Measurements from ENCODE around the gene CCDC192. TPM values are rescaled to one million over a fixed set of nuclear protein-coding genes. Genes with fewer than 3 reads are reported as not detected.
"Not testable (repeated sequence)": the region's sequence is repeated elsewhere in the genome, so short reads cannot be mapped to it uniquely, and the experiment has no call there.

Gene CCDC192
- total and polyA plus RNA-seq, 2 experiments from 2014 or later = 0.40 TPM; not detected in 1

DNA sequence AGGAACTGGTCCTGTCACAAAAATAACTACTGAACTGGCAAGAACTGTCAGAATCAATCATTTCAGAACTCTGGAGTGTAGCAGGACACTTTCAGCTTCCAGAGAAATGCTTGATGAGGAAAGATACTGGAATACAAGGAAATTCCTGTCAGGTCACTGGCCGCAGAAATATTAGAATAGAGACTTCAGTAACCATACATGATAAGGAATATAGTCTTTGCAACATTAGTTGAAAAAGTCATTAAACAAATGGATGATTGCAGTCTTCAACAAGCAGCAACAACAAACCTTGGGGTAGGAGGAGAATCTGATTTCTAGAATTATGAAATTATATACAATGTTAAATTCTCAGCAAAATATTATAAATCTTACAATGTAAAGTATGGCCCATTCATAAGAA is 88.2 kb downstream of the CCDC192 start (continued):
- TF ChIP-seq, protein P1, sequence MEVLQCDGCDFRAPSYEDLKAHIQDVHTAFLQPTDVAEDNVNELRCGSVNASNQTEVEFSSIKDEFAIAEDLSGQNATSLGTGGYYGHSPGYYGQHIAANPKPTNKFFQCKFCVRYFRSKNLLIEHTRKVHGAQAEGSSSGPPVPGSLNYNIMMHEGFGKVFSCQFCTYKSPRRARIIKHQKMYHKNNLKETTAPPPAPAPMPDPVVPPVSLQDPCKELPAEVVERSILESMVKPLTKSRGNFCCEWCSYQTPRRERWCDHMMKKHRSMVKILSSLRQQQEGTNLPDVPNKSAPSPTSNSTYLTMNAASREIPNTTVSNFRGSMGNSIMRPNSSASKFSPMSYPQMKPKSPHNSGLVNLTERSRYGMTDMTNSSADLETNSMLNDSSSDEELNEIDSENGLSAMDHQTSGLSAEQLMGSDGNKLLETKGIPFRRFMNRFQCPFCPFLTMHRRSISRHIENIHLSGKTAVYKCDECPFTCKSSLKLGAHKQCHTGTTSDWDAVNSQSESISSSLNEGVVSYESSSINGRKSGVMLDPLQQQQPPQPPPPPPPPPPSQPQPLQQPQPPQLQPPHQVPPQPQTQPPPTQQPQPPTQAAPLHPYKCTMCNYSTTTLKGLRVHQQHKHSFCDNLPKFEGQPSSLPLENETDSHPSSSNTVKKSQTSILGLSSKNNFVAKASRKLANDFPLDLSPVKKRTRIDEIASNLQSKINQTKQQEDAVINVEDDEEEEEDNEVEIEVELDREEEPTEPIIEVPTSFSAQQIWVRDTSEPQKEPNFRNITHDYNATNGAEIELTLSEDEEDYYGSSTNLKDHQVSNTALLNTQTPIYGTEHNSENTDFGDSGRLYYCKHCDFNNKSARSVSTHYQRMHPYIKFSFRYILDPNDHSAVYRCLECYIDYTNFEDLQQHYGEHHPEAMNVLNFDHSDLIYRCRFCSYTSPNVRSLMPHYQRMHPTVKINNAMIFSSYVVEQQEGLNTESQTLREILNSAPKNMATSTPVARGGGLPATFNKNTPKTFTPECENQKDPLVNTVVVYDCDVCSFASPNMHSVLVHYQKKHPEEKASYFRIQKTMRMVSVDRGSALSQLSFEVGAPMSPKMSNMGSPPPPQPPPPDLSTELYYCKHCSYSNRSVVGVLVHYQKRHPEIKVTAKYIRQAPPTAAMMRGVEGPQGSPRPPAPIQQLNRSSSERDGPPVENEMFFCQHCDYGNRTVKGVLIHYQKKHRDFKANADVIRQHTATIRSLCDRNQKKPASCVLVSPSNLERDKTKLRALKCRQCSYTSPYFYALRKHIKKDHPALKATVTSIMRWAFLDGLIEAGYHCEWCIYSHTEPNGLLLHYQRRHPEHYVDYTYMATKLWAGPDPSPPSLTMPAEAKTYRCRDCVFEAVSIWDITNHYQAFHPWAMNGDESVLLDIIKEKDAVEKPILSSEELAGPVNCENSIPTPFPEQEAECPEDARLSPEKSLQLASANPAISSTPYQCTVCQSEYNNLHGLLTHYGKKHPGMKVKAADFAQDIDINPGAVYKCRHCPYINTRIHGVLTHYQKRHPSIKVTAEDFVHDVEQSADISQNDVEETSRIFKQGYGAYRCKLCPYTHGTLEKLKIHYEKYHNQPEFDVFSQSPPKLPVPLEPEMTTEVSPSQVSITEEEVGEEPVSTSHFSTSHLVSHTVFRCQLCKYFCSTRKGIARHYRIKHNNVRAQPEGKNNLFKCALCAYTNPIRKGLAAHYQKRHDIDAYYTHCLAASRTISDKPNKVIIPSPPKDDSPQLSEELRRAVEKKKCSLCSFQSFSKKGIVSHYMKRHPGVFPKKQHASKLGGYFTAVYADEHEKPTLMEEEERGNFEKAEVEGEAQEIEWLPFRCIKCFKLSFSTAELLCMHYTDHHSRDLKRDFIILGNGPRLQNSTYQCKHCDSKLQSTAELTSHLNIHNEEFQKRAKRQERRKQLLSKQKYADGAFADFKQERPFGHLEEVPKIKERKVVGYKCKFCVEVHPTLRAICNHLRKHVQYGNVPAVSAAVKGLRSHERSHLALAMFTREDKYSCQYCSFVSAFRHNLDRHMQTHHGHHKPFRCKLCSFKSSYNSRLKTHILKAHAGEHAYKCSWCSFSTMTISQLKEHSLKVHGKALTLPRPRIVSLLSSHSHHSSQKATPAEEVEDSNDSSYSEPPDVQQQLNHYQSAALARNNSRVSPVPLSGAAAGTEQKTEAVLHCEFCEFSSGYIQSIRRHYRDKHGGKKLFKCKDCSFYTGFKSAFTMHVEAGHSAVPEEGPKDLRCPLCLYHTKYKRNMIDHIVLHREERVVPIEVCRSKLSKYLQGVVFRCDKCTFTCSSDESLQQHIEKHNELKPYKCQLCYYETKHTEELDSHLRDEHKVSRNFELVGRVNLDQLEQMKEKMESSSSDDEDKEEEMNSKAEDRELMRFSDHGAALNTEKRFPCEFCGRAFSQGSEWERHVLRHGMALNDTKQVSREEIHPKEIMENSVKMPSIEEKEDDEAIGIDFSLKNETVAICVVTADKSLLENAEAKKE (CRISPR knock-in tag; IDR thresholded peaks at IDR 0.05) = no peak
- TF ChIP-seq, protein P2, sequence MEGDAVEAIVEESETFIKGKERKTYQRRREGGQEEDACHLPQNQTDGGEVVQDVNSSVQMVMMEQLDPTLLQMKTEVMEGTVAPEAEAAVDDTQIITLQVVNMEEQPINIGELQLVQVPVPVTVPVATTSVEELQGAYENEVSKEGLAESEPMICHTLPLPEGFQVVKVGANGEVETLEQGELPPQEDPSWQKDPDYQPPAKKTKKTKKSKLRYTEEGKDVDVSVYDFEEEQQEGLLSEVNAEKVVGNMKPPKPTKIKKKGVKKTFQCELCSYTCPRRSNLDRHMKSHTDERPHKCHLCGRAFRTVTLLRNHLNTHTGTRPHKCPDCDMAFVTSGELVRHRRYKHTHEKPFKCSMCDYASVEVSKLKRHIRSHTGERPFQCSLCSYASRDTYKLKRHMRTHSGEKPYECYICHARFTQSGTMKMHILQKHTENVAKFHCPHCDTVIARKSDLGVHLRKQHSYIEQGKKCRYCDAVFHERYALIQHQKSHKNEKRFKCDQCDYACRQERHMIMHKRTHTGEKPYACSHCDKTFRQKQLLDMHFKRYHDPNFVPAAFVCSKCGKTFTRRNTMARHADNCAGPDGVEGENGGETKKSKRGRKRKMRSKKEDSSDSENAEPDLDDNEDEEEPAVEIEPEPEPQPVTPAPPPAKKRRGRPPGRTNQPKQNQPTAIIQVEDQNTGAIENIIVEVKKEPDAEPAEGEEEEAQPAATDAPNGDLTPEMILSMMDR (conservative IDR thresholded peaks at IDR 0.05; ENCODE audit: low read depth in 2 of 2) = no peak
- TF ChIP-seq STAT1 (IDR thresholded peaks at IDR 0.05; ENCODE audit: unreplicated experiment) (no peak), POLR2AphosphoS5 (IDR thresholded peaks at IDR 0.05; ENCODE audit: low read depth) (no peak), EZH2 (IDR thresholded peaks at IDR 0.05; ENCODE audit: low read depth, unreplicated experiment) (no peak), JUNB (IDR thresholded peaks at IDR 0.05; ENCODE audit: unreplicated experiment) (no peak), ZNF114 (CRISPR knock-in tag; IDR thresholded peaks at IDR 0.05) (no peak), CREB1 (CRISPR knock-in tag; IDR thresholded peaks at IDR 0.05; ENCODE audit: low read depth) (no peak)
- TF ChIP-seq, protein P3, sequence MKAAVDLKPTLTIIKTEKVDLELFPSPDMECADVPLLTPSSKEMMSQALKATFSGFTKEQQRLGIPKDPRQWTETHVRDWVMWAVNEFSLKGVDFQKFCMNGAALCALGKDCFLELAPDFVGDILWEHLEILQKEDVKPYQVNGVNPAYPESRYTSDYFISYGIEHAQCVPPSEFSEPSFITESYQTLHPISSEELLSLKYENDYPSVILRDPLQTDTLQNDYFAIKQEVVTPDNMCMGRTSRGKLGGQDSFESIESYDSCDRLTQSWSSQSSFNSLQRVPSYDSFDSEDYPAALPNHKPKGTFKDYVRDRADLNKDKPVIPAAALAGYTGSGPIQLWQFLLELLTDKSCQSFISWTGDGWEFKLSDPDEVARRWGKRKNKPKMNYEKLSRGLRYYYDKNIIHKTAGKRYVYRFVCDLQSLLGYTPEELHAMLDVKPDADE (IDR thresholded peaks at IDR 0.05) = no peak
- TF ChIP-seq, protein P4, sequence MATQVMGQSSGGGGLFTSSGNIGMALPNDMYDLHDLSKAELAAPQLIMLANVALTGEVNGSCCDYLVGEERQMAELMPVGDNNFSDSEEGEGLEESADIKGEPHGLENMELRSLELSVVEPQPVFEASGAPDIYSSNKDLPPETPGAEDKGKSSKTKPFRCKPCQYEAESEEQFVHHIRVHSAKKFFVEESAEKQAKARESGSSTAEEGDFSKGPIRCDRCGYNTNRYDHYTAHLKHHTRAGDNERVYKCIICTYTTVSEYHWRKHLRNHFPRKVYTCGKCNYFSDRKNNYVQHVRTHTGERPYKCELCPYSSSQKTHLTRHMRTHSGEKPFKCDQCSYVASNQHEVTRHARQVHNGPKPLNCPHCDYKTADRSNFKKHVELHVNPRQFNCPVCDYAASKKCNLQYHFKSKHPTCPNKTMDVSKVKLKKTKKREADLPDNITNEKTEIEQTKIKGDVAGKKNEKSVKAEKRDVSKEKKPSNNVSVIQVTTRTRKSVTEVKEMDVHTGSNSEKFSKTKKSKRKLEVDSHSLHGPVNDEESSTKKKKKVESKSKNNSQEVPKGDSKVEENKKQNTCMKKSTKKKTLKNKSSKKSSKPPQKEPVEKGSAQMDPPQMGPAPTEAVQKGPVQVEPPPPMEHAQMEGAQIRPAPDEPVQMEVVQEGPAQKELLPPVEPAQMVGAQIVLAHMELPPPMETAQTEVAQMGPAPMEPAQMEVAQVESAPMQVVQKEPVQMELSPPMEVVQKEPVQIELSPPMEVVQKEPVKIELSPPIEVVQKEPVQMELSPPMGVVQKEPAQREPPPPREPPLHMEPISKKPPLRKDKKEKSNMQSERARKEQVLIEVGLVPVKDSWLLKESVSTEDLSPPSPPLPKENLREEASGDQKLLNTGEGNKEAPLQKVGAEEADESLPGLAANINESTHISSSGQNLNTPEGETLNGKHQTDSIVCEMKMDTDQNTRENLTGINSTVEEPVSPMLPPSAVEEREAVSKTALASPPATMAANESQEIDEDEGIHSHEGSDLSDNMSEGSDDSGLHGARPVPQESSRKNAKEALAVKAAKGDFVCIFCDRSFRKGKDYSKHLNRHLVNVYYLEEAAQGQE (IDR thresholded peaks at IDR 0.05; ENCODE audit: unreplicated experiment) = no peak

DNA sequence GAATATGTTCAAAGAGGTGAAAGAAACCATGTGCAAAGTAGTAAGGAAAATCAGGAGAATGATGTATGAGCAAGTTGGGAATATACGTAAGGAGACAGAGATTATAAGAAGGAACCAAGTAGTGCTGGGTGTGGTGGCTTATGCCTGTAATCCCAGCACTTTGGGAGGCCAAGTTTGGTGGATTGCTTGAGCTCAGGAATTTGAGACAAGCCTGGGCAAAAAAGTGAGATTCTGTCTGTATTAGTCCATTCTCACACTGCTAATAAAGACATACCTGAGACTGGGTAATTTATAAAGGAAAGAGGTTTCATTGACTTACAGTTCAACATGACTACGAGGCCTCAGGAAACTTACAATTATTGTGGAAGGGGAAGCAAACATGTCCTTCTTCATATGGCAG is 88.7 kb downstream of the CCDC192 start:
- H3K9me3 Mint-ChIP-seq; DNase-seq (ENCODE audit: low spot score); H3K79me2 ChIP-seq (replicated peaks; ENCODE audit: insufficient read depth); H2AFZ ChIP-seq; H3K4me2 ChIP-seq; H3K4me3 Mint-ChIP-seq; H3K9me2 ChIP-seq (ENCODE audit: insufficient read depth); H3K27ac ChIP-seq (ENCODE audit: low read depth); ATAC-seq; H3K4me1 ChIP-seq (ENCODE audit: insufficient read depth); H3K36me3 ChIP-seq (ENCODE audit: insufficient read depth); H3K4me3 ChIP-seq; H3K36me3 Mint-ChIP-seq (ENCODE audit: low read depth); H3K4me1 Mint-ChIP-seq; H4K20me1 ChIP-seq (replicated peaks; ENCODE audit: insufficient read depth); H3K27ac Mint-ChIP-seq; H3K27me3 ChIP-seq (ENCODE audit: insufficient read depth); H3F3A ChIP-seq (replicated peaks; ENCODE audit: low read depth); H3K27me3 Mint-ChIP-seq (ENCODE audit: insufficient read depth, low read depth, poor library complexity): not testable (repeated sequence)
